Stimulated activated CD4-positive, alpha-beta T cell treated with anti-CD3 and anti-CD28 coated beads, TNF-alpha, amount 100 ng/mL, for 1 hour (primary cell): ENCODE results near the gene TOGARAM2.

ENCODE experiments used
- DNase-seq, 3 donors: peaks; one replicate each; pipeline ENCODE4 v3.0.0-alpha.2; 2020; ENCODE audit warnings: low read depth in 3 of 3, low spot score in 1 of 3

The TOGARAM2 gene

DNA sequence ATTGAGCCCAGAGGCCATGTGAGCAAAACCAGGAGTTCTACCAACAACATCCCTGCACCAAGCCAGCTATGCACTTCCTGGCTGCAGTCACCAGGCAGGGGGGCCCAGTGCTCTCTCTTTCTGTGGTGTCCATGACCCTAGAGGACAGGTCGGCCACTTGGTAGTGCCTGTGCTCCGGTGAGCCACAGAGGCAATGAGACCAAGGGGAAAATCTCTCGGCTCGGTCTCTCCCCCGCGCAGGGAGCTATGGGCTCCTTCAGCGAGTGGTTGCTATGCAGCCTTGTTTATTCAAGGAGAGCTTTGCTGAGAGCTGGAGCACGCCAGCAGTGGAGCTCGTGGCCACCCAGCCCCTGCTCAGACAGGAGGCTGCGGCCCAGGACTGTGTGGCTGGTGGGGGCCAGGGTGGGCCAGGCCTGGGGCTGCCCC lies at the start of gene TOGARAM2:
TOGARAM2 (plus strand) TSS at position 283 of the 426 bp plus-strand sequence. CDS start 13,537 bp downstream, outside the sequence.
- DNase-seq, result no peak

DNA sequence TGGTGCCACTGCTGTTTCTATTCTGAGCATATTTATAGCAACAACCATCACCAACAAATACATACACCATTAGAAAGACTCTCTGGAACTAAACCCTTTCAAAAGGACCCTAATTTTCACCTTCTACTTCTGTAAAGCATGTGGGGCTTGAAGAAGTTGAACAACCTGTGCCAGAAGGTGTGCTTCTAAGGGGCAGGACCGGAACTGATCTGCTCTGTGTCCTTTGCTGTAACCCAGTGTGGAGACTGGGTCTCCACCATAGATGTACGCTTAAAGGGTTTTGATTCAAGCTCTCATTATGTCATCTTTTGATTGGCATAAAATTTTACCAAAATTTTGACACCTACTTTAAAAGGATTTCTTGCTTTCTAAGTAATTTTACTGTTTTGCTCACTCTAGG lies 46.3 kb upstream of the TOGARAM2 start:
- DNase-seq, result no peak

DNA sequence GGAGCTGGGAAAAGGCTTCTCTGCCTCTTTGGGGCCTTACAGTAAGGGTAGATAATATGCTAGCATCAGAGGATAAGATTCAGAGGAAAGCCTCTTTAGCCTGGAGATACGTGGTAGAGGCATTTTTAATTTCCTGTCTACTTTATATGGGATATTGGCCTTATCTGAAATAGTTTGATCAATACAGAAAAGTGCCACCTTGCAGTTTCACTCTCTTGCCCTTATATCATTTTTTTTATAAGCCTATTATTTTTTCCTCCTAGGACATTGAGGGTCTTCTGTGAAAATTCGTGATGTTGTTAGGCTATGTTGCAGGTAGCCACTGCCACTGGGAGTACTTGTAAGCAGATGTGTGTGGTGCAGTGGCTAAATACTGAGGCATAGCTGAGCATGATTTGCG lies 40.1 kb upstream of the TOGARAM2 start:
- no peak for DNase-seq

DNA sequence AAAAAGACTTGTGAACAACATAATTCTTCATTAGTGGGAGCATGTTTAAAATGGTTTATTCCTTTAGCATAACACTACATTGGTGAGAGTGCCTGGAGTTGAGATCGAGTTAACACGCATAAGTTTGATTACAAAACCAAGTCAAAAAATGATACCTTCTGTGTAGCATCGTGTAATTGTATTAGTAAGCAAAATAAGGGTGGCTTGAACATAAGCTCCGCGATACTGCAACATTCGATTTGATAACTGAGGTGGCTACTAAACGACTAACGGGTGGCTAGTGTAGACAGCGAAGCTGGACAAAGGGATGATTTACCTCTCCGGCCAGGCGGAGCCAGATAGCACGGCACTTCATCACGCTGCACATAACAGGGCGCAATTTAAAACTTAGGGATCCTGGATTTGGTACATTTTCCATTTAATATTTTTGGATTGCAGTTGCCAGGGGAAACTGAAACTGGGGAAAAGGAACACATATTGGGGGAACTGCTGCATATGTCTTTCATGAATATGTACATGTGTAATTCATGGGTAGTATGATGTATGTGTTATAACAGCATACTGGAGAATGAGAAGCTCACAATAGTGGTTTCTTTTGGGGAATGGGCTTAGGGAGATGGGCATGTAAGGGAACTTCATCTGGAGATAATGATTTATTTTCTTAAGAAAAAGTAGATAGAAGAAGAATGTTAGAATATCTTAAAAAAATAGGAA lies 36.4 kb upstream of the TOGARAM2 start:
- DNase-seq, result no peak

DNA sequence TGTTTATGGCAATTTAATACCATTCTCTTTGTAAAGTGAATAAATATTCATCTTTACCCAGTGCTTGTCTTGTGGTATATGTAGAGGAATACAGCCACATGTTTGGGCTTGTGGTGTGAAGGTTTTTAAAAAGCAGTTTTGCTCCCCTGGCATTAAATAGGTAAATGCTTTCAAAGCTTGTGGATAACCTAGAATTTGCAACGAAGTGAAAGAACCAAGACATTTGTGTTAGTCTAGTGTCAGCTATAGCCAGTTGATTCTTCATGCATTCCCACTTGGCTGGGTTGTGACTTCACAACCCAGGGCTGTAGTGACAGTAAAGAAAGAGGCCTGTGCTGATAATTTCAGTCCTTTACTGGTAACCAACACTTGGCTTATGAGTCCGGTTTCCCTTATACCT lies 32.9 kb upstream of the TOGARAM2 start:
- DNase-seq, result no peak

DNA sequence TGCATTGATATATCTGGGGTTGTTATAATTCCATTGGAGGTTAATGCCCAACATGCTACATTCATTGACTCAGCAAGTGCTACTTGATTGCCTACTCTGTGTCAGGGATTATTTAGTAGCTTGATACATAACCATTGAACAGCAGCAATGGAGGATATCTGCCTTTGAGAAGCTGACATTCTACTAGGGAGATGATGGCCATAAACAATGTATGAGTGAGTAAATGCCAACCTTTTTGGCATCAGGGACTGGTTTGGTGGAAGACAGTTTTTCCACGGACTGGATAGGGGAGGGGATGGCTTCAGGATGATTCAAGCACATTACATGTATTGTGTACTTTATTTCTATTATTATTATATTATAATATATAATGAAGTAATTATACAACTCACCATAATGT lies 31.9 kb upstream of the TOGARAM2 start:
- no peak for DNase-seq

DNA sequence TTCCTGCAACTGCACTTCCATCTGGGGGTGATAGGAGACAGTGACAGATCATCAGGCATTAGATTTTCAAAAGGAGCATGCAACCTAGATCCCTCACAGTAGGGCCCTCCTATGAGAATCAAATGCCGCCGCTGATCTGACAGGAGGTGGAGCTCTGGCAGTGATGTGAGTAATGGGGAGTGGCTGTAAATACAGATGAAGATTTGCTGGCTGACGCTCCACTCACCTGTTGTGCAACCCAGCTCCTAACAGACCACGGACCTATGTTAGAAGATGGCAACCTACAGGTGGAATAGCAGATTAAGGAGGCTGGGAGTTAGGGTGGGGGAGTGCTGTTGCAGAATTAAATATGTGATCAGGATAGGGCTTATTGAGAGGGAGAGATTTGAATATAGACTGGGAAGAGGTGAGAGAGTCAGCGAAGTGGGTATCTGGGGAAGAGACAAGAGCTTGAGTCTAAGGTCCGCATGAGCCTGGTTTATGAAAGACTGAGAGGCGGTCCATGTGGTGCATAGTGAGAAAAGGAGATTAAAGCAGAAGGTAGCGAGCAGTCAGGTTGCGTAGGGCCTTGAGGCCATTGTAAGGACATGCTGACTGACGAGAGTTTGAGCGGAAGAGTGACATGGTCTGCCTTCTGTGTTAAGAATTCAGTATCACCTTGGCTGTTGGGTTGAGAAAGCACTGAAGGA lies 31.3 kb upstream of the TOGARAM2 start:
- DNase-seq, result no peak

DNA sequence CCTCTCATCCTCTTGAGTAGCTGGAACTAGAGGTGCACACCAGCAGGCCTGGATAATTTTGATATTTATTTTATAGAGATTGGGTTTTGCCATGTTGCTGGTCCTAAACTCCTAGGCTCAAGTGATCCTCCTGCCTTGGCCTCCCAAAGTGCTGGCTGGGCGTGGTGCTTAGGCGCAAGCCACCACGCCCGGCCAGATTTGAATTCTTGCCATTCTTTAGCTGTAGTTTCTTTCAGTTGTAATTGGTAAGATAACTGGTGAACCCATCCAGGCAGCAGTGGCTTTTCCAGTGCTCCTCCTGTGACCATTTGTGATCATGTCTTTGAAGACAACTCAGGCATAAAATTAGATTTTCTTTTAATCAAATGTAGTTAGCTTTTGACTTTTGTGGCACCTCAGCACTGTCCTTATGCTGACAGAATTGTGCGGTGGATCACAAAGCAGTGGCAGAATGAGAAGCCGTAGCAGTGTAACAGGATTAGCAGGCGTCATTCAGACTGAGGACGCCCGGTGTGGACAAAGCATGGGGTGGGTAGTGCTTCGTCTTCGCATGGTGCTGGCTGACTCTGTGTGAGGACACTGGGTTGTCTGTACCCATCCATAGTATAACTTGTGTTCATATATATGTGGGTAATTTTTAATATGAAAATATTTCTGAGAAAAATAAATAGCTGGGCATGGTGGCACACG lies 30.0 kb upstream of the TOGARAM2 start:
- DNase-seq, result no peak

DNA sequence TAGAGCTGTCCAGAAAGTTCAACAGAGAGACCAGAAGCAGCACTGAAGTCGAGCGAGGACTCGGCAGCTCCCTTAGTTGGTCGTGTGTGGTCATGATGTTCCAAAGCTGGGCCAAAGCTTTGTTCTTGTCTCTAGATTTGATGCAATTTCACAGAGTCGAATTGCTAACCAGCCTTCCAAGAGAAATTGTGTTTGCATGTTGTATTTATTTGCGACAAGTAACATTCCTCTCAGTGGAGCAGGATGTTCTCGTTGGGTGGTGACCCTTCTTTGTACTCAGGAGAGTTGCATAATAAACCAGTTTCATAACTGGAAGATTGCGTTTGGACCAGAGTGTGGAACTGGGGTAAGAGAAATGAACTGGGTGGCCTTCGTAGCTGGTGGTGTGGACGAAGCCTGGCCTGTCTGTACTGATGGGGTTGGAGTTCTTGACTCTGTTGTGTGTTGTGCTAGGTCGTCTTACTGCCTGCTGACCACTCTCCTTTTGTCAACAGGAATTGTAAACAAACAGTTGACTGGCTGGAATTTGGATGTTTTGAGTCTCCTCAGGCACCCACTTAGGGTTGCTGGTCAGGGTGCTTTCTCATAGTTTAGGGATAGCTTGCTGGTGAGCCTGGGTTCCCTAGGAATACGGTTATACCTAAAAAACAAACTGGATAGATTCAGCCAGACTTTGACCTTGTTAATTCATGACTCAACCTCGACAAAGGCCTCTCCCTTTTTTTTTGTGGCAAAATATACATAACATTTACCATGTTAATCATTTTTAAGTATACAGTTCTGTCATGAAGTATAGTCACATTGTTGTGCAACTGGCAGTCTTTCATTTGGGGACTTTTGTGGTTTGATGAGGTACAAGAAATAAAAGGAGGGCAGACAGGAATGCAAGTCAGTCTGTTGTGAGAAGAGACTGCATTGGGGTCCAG lies 28.9 kb upstream of the TOGARAM2 start:
- DNase-seq, result no peak

DNA sequence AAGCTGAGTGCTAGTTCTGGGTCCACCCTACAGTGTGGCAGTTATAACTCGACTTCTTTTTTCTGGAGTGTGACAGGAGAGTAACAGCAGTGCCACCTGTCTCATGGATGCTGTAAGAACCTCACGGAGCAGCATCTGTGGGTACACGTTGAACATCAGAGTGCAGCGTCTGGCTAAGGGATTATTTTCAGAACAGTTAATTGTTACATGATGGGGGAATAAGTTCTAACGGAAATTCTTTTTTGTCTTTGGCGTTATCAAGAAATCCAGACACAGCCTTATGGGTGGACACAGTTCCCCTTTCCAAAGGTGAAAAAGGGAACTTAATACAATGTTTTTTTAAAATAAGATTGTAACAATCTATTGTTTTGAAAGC lies 28.3 kb upstream of the TOGARAM2 start:
- no peak for DNase-seq

DNA sequence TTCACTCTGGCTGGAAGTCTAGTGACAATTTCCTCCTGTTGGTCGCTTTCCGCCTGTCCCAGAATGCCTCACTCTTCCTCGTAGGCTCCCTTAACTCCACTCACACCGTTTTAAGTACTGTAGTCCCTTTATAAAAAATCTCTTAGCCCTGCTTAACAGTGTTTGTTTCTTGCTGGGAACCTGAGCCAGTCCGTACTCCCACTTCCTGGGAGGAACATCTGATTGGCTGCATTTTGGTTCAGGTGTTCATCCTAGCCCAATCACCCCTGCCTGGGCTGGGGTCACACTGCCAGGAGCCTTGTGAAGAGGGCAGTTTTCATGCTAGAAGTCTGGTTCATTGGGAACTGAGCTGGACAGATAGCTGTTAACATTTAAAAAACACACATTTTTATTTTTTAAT lies 25.6 kb upstream of the TOGARAM2 start:
- DNase-seq, result no peak

DNA sequence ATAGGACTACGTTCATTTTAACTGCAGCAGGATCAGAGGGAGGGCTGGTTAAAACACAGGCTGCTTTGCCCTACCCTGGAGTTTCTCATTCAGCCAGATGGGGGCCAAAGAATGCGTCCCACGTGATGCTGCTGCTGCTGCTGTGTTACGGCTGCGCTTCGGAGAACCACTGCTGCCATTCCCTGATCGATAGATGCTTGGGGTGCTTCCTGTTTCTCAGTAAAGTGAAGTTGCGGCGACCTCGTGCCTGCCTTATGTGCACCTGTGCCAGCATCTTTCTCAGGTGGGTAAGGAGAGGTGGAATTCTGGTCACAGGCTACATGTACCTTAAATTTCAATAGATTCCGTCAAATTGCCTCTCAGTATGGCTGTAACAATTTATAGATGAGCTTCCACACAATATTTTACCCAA lies 24.7 kb upstream of the TOGARAM2 start:
- DNase-seq, result peak in 1 of 3 donors; percentile 10

DNA sequence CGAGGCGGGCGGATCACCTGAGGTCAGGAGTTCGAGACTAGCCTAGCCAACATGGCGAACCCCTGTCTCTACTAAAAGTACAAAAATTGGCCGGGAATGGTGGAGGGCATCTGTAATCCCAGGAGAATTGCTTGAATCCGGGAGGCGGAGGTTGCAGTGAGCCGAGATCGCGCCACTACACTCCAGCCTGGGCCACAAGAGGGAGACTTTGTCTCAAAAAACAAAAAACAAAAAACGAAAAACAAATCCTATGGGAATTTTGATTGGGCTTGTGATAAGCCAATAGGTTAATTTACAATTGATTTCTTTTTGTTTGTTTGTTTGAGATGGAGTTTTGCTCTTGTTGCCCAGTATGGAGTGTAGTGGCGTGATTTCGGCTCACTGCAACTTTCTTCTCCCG lies 24.2 kb upstream of the TOGARAM2 start:
- no peak for DNase-seq

DNA sequence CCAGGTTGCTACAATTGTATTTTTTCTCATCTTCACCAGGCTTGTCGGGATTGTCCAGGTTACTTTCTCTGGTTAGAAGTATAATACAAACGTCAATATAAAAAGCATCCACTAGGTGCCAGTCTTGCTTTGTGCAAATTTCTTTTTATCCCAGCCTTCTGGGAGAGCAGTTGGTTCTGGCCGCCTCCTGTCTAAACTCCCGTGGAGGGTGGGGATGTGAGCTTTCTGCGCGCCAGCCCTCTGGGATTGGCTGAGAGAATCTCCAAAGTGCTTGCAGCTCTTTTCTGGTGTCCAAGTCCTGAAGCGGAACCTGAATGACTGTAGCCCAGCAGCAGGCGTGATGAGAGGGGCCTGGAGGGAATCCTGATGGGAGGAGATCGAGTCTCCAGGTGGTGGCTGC lies 22.4 kb upstream of the TOGARAM2 start:
- DNase-seq, result no peak

DNA sequence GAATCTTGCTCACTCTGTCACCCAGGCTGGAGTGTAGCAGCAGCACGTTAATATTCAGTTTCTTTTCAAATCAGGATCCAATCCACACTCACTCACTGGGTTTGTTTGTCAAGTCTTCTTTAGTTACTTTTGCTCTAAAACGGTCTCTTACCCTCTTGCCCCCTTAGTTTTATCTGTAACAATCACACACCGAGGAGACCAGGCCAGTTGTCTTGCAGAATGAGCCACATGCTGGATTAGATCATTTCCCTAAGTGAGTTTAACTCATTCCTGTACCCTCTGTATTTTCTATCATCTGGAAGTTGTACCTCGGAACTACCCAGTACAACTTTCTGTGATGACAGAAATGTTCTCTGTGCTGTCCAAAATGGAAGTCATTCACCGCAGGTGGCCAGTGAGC lies 20.7 kb upstream of the TOGARAM2 start:
- no peak for DNase-seq

DNA sequence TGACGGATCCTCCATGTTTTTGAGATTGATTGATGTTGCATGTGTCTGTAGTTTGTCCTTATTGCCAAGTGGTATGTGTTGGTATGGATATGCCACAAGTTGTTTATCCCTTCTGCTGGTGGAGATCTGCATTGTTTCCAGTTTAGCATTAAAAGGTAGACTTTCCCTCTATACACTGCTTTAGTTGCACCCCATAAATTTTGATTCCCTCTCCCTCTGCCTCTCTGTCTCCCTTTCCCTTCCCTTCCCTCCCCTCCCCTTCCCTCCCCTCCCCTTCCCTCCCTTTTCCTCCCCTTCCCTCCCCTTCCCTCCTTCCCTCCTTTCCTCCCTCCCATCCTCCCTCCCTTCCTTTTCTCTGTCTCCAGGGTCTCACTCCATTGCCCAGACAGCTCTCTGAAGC lies 18.6 kb upstream of the TOGARAM2 start:
- DNase-seq, result no peak

DNA sequence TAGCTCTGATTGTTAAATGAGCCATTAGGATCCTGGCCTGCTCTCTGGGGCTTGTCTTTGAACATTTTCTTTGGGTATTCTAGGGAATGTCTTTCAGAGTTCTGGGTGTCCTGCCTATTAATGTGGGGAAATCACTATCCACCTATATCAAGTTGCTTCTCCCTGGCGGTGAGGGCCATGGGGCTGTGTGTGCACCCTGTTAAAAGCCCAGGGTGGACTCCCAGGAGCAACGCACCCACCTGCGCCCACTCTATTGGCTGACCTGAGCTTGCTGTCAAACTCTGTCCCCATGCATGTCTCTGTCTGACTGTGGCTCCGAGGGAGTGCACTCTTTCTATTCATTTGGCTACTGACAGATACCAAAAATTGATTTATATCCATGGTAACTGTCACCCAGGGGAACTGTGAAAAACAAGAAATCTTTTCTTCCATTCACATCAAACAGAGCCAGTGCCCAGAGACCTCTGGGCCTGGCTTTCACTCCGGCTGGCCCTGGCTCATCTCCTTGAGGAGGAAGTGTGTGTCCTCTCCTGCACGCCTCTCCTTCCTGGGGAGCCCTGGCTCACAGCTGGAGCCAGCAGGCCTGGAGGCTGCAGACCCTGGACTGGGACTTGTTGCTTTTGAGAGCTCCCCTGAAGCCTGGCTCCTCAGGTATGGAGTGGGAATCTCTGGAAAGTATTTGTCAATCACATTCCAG lies 10.5 kb upstream of the TOGARAM2 start:
- no peak for DNase-seq

DNA sequence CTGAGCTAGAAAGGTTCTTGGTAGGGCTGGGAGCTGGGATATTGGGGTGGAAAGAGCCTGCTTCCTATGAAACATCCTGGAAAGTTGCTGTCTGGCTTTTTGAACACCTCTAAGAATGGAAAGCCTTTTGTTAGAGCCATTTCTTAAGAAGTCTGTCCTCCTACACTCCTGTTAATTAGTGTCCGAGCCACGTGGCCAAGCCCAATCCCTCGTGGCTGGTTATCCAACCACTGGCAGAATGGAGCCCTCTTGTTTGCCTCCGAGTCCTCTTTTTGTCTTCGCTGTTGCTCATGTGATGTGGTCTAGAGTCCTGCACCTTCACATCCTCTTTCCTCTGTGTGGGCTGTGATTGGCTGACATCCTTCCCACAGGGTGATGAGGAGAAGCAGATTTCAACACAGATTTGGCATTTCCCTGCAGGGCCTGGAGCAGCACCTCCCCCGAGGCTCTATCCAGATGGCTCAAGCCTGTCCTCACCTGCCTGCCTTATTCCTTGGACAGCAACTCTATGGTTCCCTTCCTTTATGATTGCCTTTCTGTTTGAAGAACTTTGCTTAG lies 8.2 kb upstream of the TOGARAM2 start:
- no peak for DNase-seq

DNA sequence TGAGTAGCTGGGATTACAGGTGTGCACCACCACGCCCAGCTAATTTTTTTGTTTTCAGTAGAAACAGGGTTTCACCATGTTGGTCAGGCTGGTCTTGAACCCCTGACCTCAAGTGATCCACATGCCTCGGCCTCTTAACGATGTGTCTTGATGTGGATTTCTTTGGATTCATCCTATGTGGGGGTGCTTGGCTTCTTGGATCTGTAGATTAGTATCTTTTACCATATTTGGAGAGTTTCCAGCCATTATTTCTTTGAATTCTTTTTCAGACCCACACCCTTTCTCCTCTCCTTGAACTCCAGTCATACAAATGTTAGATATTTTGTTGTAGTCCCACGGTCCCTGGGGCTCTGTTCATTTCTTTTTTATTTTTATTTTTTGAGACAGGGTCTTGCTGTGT lies 6.8 kb upstream of the TOGARAM2 start:
- DNase-seq, result no peak

DNA sequence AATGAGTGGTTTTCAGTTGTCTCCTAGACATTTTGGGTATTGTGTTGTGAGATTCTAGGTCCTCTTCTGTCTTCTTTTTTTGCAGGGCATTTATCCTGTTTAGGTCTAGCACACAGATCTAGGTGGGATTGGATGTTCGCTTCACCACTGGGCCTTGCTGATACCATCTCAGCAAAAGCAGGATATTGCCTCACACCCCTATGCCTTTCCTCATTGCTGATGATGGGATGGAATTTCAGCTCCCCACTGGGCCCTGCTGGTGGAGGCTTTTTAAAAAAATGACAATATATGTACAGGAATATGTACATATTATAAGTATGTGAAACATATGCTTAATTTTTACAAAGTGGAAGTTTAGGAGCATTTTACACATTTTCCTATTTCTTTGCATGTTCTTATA lies 5.4 kb upstream of the TOGARAM2 start:
- no peak for DNase-seq
